Skin epidermis (tissue), 12 donors: ENCODE data around the gene OR2Z1.
"Not testable (repeated sequence)": the region's sequence is repeated elsewhere in the genome, so short reads cannot be mapped to it uniquely, and the experiment has no call there.

ENCODE experiments used
- H3K27ac ChIP-seq, 21 experiments: fragments of 200-600 bp; sonication (generic) in 11 of 21; one replicate each; pipeline ENCODE4 v1.5.0; 2020; ENCODE audit warnings: mild to moderate bottlenecking in 3 of 21, inconsistent platforms in 2 of 21, moderate library complexity in 2 of 21
- H3K4me3 ChIP-seq, 7 experiments: fragments of 200-600 bp; sonication (generic) in 2 of 7; one replicate each; pipeline ENCODE4 v1.5.0; 2020; ENCODE audit warnings: inconsistent platforms in 2 of 7, mild to moderate bottlenecking in 2 of 7, moderate library complexity in 1 of 7

Gene OR2Z1

GRCh38 chr19:8700956-8701355, 20.5 kb upstream of the OR2Z1 start:
- no peak overlapping the region for H3K27ac ChIP-seq

GRCh38 chr19:8702350-8702749, 19.1 kb upstream of the OR2Z1 start:
- H3K4me3 ChIP-seq: no peak overlapping the region
- peak overlapping the region in 2 of 21 experiments; percentile 32 to 50 for H3K27ac ChIP-seq

More at GRCh38 chr19:8700956-8701355, 20.5 kb upstream of the OR2Z1 start:
- H3K4me3 ChIP-seq: no peak overlapping the region

DNA sequence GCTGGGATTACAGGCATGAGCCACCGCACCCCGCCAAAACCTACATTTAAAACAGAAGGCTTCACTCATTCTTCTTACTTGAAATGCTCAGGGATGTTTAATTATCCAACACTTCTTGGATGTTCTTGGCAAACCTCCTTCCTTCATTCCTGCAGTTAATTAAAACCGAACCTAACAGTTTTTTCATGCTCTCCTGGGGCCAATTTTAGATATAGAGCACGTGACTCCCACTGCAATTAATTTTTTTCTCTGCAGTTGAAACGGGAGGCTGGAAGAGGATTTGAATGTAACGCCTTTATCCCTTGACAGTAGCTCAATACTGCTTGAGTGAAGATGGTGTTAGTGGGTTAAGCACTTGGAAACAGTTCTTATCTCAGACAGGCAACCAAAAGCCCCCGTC, 18.2 kb upstream of the OR2Z1 start:
- no peak overlapping the region for H3K4me3 ChIP-seq
- peak overlapping the region in 1 of 21 experiments; percentile 50 for H3K27ac ChIP-seq

DNA sequence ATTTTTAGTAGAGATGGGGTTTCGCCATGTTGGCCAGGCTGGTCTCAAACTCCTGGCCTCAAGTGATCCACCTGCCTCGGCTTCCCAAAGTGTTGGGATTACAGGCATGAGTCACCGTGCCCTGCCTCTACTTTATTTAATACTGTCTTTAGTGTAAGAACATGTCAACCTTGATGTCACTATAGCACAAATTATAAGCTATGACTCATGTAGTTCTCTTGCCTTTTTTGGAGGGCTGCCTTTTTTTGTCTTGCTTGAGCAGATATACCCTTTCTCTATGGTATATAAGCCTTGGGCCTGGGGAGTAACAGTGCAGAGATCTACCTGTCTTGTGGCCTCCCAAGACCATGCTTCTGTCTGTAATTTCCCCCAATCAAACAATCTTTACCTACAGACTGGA, 16.1 kb upstream of the OR2Z1 start:
- not testable (repeated sequence) for H3K4me3 ChIP-seq, H3K27ac ChIP-seq

GRCh38 chr19:8705742-8706141, 15.7 kb upstream of the OR2Z1 start:
- no peak overlapping the region for H3K4me3 ChIP-seq
- no peak overlapping the region for H3K27ac ChIP-seq

GRCh38 chr19:8710337-8710736, 11.1 kb upstream of the OR2Z1 start:
- H3K4me3 ChIP-seq, H3K27ac ChIP-seq: not testable (repeated sequence)

GRCh38 chr19:8722032-8722431, 598 bp downstream of the OR2Z1 start:
- Histone ChIP-seq H3K27ac (no peak overlapping the region), H3K4me3 (no peak overlapping the region)

DNA sequence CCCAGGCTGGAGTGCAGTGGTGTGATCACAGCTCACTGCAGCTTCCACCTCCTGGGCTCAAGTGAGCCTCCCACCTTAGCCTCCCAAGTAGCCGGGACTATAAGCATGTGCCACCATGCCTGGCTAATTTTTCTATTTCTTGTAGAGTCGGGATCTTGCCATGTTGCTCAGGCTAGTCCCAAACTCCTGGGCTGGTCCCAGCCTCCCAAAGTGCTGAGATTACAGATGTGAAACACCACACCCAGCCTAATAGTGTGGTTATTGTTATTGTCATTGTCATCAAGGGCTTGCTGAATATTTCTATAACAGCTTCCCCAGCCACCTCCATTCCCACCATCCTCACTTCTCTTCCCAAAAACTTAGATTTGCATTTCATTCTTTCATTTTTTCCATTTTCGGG, 2.8 kb downstream of the OR2Z1 start:
- H3K27ac ChIP-seq: no peak overlapping the region

GRCh38 chr19:8731428-8732169, 10.2 kb downstream of the OR2Z1 start:
- H3K4me3 ChIP-seq: no peak overlapping the region
- no peak overlapping the region for H3K27ac ChIP-seq

More for the DNA sequence above, 2.8 kb downstream of the OR2Z1 start:
- H3K4me3 ChIP-seq: no peak overlapping the region

DNA sequence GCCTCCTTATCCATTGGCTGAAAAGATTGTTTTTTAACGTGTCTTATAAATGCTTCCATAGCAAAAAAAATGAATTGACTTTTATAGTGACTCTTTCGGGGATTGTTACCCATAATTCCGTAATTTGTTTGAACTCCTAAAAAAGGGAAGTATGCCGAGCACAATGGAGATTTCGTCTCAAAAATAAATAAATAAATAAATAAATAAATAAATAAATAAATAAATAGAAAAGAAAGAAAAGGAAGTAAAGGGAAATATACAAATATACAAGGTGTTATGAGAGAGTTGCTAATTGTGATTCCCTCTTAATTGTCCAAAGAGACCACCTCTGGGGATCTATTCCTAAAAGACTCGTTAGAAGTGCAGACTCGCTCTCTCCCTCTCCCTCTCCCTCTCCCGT, 16.9 kb downstream of the OR2Z1 start:
- no peak overlapping the region for H3K4me3 ChIP-seq
- H3K27ac ChIP-seq: no peak overlapping the region

- H3K4me3 ChIP-seq, H3K27ac ChIP-seq: not testable (repeated sequence)
Measured at GRCh38 chr19:8739291-8740065, 18.0 kb downstream of the OR2Z1 start.

GRCh38 chr19:8767257-8767656, 45.8 kb downstream of the OR2Z1 start:
- not testable (repeated sequence) for H3K4me3 ChIP-seq, H3K27ac ChIP-seq

DNA sequence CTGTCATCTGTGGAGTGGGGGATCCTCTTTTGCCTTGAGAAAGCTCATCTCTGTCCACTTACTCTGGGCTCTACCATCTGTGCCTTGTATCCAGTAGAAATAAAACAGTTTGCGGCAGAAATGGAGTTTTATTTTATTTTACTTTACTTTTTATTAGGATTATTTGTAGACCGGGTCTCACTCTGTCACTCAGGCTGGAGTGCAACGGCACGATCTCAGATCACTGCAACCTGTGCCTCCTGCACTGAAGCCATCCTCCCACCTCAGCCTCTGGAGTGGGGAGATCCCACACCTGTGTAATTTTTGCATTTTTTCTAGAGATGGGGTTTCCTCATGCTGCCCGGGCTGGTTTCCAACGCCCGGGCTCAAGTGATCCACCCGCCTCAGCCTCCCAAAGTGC, 47.8 kb downstream of the OR2Z1 start:
- not testable (repeated sequence) for H3K4me3 ChIP-seq, H3K27ac ChIP-seq

GRCh38 chr19:8773587-8773986, 52.2 kb downstream of the OR2Z1 start:
- H3K27ac ChIP-seq, H3K4me3 ChIP-seq: not testable (repeated sequence)
